Pancreas (tissue), 10 donors: ENCODE data around the gene TCP10L. TPM values are rescaled to one million over a fixed set of nuclear protein-coding genes. Genes with fewer than 3 reads are reported as not detected.

Experiments
- ATAC-seq, 4 donors: fragments of 200-7000 bp; cut with Tn5 transposase; one replicate each; pipeline versions ENCODE4 v1.8.0 to v1.9.1; 2020; ENCODE audit warnings: mild to moderate bottlenecking in 4 of 4, moderate library complexity in 4 of 4
- DNase-seq, 6 donors: peaks; one replicate each; pipeline ENCODE4 v3.0.0-alpha.2; 2020
- FAIRE-seq: peaks from 2 replicates; lab custom pipeline; 2012; peaks lifted over from hg19 to GRCh38; lab: Jason Lieb, UNC
- H3K27ac ChIP-seq, 4 donors: fragments of 200-600 bp; sonication (generic); 1 replicate in 3 of 4; 2 replicates in 1 of 4; pipeline versions ENCODE4 v1.5.0 to v1.8.0; 2020
- H3K27me3 ChIP-seq, 4 donors: fragments of 200-600 bp; one replicate each; pipeline ENCODE4 v1.8.0; 2021
- H3K36me3 ChIP-seq, 3 donors: fragments of 200-600 bp; sonication (generic) in 1 of 3; one replicate each; pipeline versions ENCODE4 v1.5.0 to v1.8.0; 2020 to 2021
- H3K4me1 ChIP-seq, 3 donors: fragments of 200-600 bp; one replicate each; pipeline ENCODE4 v1.8.0; 2021
- H3K4me3 ChIP-seq, 4 donors: fragments of 200-600 bp; sonication (generic) in 2 of 4; one replicate each; pipeline versions ENCODE4 v1.5.0 to v1.8.0; 2020 to 2021
- H3K9me3 ChIP-seq, 4 donors: fragments of 200-600 bp; one replicate each; pipeline ENCODE4 v1.8.0; 2021
- WGBS, 2 donors: extraction: QIAGEN DNeasy Blood & Tissue Kit; methylation state at CpG; one replicate each; pipeline ENCODE4 v1.1.7; 2013; 5-methylcytosine and 5-hydroxymethylcytosine counted together
- intact Hi-C, 3 donors: fragments of 100-400 bp; cut with DNase I; formaldehyde crosslinking; loops; one replicate each; pipeline versions ENCODE4 v1.11.1 to v1.14.2; 2022
- polyA plus RNA-seq, 2 donors: library from polyadenylated mRNA; stranded (reverse); fragments of 200-250 nt; gene quantifications; one replicate each; pipeline ENCODE4 v1.2.3, GENCODE V29; 2013
- total RNA-seq, 6 donors: library from RNA; stranded (reverse); fragmentation: NEBNext Ultra II Directional in 4 of 6; extraction: Animal tissue kit (Norgen Biotek cat#: 25700) in 4 of 6; gene quantifications; one replicate each; pipeline versions ENCODE4 v1.2.1 to v1.2.4, GENCODE V29; 2021 to 2023
- TF ChIP-seq, protein P1 (sequence below), 4 donors: fragments of 200-600 bp; sonication (generic) in 3 of 4; IDR thresholded peaks; one replicate each; pipeline versions ENCODE4 v1.5.0 to v1.8.0; 2021; ENCODE audit warnings: antibody characterized with exemption in 4 of 4
- donor health status: healthy with polysubstance abuse.
- donor health status: DM: no; HTN: no; CAD: no; lungs with moderate emphysema.
- donor health status: DM: no; HTN: no; CAD: no.
- donor health status: control.
- donor health status: control.
- donor health status: Bipolar disorder and iron deficiency.
- donor health status: DM: yes; HTN: yes; CAD: no.
- donor health status: DM: no; HTN: no; CAD: no.
- donor health status: DM: no; HTN: no; CAD: no.
- donor health status: DM: yes; HTN: yes; CAD: no.

The TCP10L gene
- total and polyA plus RNA-seq, 8 donors, result 0.26 to 1.9 (median 0.46) TPM; not detected in 3

DNA sequence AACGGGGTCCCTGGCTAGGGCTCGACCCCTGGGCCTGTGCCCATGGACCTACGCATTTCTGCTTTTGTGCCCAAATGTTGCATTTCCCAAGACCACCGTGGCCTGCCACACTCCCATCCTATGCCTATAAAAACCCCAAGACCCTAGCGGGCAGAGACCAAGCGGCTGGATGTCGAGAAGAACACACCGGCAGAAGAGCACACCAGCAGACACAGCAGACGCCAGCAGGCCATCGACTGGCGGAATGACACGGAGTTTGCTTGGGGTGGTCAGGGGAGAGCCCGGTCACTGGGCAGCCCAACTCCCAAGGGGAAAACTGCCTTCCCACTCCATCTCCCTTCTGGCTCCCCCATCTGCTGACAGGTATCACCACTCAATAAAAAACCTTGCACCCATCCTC lies 4.4 kb downstream of the TCP10L start:
- no peak overlapping the region for H3K4me3 ChIP-seq
- intact Hi-C loops, result no loop called here
- no peaks in the 10 kb centered on the region for H3K27me3 ChIP-seq
- TF ChIP-seq, protein P1, sequence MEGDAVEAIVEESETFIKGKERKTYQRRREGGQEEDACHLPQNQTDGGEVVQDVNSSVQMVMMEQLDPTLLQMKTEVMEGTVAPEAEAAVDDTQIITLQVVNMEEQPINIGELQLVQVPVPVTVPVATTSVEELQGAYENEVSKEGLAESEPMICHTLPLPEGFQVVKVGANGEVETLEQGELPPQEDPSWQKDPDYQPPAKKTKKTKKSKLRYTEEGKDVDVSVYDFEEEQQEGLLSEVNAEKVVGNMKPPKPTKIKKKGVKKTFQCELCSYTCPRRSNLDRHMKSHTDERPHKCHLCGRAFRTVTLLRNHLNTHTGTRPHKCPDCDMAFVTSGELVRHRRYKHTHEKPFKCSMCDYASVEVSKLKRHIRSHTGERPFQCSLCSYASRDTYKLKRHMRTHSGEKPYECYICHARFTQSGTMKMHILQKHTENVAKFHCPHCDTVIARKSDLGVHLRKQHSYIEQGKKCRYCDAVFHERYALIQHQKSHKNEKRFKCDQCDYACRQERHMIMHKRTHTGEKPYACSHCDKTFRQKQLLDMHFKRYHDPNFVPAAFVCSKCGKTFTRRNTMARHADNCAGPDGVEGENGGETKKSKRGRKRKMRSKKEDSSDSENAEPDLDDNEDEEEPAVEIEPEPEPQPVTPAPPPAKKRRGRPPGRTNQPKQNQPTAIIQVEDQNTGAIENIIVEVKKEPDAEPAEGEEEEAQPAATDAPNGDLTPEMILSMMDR (IDR thresholded peaks at IDR 0.05), result no peak
- no peaks in the 10 kb centered on the region for H3K36me3 ChIP-seq
- no peak overlapping the region for H3K27ac ChIP-seq
- WGBS, 2 donors, result 82 to 91% methylated on average over 13 of the region's 13 CpGs
- no peaks in the 10 kb centered on the region for H3K9me3 ChIP-seq
- FAIRE-seq (no peak), ATAC-seq (no peak), DNase-seq (no peak)
- H3K4me1 ChIP-seq, result no peaks in the 10 kb centered on the region

DNA sequence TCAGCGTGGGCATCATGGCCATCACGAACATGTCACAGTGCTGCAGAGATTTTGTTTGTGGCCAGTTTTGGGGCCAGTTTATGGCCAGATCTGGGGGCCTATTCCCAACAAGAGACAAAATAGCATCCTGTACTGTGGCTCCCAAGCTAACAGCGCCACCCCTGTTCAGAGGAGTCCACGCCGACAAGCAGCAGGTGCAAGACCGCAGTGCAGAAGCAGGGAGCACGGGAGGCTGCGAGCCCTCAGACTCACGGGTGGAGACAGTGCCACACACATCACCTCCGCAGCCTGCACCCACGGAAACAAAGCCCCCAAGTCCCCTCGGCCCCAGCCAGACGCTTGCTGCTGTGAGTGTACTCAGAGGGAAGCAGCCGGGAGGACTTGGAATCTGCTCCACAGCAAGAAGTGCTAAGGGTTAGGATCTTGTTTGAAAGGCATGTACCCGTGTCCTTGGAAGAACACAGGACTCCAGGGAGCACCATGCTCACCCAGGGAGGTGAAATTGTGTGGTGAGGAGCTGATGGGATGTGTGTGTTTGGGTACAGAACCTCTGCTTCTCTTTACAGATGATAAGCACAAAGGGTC lies 7.1 kb downstream of the TCP10L start:
- Histone ChIP-seq H3K27ac (no peak overlapping the region), H3K36me3 (no peaks in the 10 kb centered on the region), H3K27me3 (no peaks in the 10 kb centered on the region), H3K9me3 (no peaks in the 10 kb centered on the region), H3K4me3 (no peak overlapping the region), H3K4me1 (no peaks in the 10 kb centered on the region)
- intact Hi-C loops, result no loop called here
- WGBS, 2 donors, result 46 to 55% methylated on average over 15 of the region's 15 CpGs
- peak in 2 of 4 donors; percentile 31 to 49 for ATAC-seq
- TF ChIP-seq, protein P1 (IDR thresholded peaks at IDR 0.05), result no peak
- FAIRE-seq, result no peak
- no peak for DNase-seq

DNA sequence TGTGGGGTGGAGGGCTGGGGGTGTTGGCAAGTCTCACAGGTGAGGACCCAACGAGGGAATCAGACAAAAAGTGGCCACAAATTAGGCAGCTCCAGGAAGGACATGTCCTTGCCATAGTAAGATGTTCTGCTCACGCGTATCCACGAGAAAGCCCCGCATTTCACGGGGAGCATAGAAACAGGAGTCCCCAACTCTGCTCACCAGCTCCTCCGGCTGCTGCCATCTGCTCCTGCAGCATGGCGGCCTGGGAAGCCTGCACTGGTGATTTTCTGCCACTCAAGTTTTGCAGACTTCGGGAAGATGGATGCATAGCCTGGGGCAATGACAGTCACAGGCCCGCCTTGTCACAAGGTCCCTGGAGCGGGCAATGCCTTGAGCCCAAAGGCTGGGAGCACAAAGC lies 9.3 kb downstream of the TCP10L start:
- TF ChIP-seq, protein P1 (IDR thresholded peaks at IDR 0.05), result no peak
- Histone ChIP-seq H3K27ac (no peak overlapping the region), H3K27me3 (no peaks in the 10 kb centered on the region), H3K9me3 (no peaks in the 10 kb centered on the region), H3K4me3 (no peak overlapping the region), H3K36me3 (no peaks in the 10 kb centered on the region), H3K4me1 (no peaks in the 10 kb centered on the region)
- intact Hi-C loops, result no loop called here
- FAIRE-seq, result no peak
- ATAC-seq, result no peak
- no peak for DNase-seq
- 84 to 88% methylated on average over 11 of the region's 11 CpGs for WGBS, 2 donors

DNA sequence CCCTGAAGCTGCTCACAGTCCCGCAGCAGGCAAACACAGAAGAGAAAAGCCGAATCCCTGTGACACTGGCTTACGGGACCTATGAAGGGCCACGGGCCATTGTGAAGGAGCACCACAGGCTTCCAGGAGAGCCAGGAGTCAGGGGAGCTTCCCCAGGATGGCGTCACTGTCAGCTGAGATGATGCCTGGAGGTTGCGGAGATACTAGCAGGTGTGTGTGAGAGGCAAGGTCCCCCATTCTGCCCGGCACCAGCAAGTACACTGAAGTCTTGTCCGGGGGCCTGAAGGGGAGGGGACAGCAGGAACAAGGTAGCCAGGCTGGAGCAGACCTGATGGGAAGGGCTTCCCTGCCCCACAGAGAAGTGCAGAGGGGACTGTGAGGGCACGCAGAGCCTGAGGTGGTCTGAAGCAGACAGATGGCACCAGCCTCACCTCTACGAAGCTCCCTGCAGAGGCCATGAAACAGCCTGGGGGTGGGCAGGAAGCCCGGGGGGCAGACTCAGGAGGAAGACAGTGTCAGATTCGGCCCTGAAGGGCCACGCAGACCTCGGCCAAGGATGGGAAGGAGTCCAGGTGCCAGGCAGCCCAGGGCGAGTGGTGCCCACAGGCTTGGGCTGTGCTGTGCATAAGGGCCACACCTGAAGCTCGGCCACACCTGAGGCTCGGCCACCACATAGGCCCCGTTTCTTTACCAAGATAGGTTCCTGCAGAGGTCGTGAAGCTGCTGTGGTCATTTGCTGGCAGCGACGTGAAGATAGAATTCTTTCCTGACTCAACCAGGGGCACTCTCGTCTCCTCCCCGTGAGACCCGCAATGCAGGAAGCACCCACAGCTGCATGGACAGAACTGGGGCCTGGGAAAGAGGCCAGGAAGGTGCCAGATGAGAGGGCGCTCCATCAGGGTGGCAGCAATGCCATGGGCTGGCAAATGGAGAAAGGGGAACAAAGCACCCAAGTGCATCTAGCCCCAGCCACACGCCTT lies 10.1 kb downstream of the TCP10L start:
- FAIRE-seq, result no peak
- no peak overlapping the region for H3K27ac ChIP-seq

More for the DNA sequence above, 10.1 kb downstream of the TCP10L start:
- H3K4me3 ChIP-seq, result no peak overlapping the region
- no peaks in the 10 kb centered on the region for H3K27me3 ChIP-seq
- 66 to 77% methylated on average over 25 to 26 of the region's 26 CpGs for WGBS, 2 donors
- H3K4me1 ChIP-seq, result no peaks in the 10 kb centered on the region
- ATAC-seq (no peak), DNase-seq (peak in 1 of 6 donors; percentile 55)
- intact Hi-C loops, result loop anchor here in 1 of 3 donors (5.0 kb wide), 1 partner anchor 163 kb away; the partner anchor contains the start of gene EVA1C
- no peaks in the 10 kb centered on the region for H3K36me3 ChIP-seq
- TF ChIP-seq, protein P1 (IDR thresholded peaks at IDR 0.05), result no peak
- H3K9me3 ChIP-seq, result no peaks in the 10 kb centered on the region
